ENCODE measurements around the gene TADA2A.

The TADA2A gene

GRCh38 chr17:37485938-37486570, 79.4 kb downstream of the TADA2A start:
- TF ChIP-seq, protein P1, sequence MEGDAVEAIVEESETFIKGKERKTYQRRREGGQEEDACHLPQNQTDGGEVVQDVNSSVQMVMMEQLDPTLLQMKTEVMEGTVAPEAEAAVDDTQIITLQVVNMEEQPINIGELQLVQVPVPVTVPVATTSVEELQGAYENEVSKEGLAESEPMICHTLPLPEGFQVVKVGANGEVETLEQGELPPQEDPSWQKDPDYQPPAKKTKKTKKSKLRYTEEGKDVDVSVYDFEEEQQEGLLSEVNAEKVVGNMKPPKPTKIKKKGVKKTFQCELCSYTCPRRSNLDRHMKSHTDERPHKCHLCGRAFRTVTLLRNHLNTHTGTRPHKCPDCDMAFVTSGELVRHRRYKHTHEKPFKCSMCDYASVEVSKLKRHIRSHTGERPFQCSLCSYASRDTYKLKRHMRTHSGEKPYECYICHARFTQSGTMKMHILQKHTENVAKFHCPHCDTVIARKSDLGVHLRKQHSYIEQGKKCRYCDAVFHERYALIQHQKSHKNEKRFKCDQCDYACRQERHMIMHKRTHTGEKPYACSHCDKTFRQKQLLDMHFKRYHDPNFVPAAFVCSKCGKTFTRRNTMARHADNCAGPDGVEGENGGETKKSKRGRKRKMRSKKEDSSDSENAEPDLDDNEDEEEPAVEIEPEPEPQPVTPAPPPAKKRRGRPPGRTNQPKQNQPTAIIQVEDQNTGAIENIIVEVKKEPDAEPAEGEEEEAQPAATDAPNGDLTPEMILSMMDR (IDR thresholded peaks at IDR 0.05; ENCODE audit: insufficient read depth, low read depth, low read length, missing control alignments): no peak
- no peak for DNase-seq (ENCODE audit: low read depth)
- H3K4me3 ChIP-seq (ENCODE audit: low read depth, low read length): no peak overlapping the region

DNA sequence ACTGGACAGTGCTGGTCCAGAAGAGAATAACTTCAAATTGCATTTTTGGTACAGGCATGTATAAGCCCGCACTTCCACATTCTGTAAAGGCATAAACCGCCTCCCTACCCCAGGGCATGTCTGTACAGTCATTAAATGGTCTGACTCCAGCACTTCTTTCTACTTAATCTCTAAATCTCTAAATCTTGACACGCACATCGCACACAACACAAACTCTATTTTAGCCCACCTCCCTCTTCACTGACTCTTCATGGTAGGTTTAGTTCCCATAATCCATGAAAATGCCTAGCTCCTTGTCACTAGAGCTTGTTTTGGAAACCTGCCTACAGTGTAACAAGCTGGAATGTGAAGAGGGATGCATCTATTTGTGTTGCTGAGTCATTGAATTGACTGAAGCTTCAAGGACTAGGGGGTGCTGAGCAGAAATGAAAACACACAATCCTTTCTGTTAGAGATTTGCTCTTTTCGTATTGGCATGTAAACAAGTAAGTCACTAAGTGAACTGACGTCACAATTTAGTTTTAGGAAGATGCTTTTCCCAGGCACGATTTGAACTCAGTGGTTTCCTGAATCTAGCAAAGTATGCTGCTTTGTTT, 81.4 kb downstream of the TADA2A start:
- TF ChIP-seq, protein P1 (IDR thresholded peaks at IDR 0.05; ENCODE audit: insufficient read depth, low read depth, low read length, missing control alignments): no peak
- peak; percentile 18 for DNase-seq (ENCODE audit: low read depth)
- peak overlapping the region; percentile 97 for H3K4me3 ChIP-seq (ENCODE audit: low read depth, low read length)

DNA sequence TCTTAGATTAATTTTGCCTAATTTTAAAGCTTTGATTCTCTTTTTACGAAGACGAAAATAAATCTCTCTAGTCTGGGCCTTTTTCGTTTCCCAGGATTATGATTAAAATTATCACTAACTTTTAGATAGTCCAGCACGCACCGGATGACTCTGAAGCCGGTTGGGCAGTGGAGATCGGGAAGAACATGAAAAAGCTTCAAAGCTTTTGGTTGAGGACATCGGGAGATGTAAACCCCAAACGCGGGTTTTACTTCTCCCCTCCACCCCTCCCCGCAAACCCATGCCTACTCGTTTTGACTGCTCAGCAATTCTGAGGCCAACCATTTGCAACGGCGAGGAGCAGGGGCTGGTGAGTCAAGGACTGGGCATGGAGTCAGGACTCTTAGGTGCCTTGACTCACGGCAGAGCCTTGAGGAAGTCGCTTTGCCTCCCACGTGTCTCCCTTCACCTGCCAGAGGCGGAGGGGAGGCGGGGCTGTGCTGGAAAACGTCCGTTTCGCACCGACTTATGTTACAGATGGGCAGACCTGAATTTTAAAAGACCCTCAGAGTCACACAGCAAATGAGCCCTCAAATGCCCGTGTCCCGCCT, 82.0 kb downstream of the TADA2A start:
- TF ChIP-seq, protein P1 (IDR thresholded peaks at IDR 0.05; ENCODE audit: insufficient read depth, low read depth, low read length, missing control alignments): no peak
- DNase-seq (ENCODE audit: low read depth): peak; percentile 65
- H3K4me3 ChIP-seq (ENCODE audit: low read depth, low read length): peak overlapping the region; percentile 97

GRCh38 chr17:37489197-37490001, 82.7 kb downstream of the TADA2A start, which contains the start of gene DUSP14:
Gene DUSP14, plus strand, starts transcription at chr17:37489891. Its CDS starts 22,382 bp downstream, at chr17:37512273.
- DNase-seq (ENCODE audit: low read depth): peak; percentile 90
- H3K4me3 ChIP-seq (ENCODE audit: low read depth, low read length): peak within 1 kb of the TSS; percentile 97
- TF ChIP-seq, protein P1 (IDR thresholded peaks at IDR 0.05; ENCODE audit: insufficient read depth, low read depth, low read length, missing control alignments): no peak

DNA sequence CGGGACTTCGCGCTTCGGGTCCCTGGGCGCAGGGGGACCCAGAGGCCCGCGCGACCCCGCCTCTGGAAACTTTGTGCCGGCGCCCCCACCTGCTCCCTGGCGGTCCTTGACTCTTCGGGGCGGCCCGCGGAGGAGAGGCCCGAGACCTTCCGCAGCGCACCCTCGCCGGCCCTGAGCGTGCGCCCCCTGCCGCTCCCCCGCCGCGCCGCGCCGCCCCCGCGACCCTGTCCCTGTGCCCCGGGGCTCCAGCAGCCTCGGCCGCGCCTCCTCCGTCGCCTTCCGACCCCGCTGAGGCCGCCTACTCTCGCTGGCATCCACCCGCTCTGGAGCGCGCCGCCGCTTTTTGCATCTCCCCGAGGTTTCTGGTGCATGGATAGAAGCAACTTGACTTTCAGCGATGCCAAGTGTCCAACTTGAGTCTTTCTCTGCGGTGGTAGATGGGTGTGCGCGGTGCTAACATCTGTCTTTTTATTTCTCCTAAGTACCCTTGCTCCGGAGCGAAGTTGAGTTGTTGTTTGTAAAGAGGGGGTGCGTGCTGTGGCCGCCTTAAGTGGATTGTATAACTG, 83.4 kb downstream of the TADA2A start:
- DNase-seq (ENCODE audit: low read depth): peak; percentile 83
- peak overlapping the region; percentile 92 for H3K4me3 ChIP-seq (ENCODE audit: low read depth, low read length)
- TF ChIP-seq, protein P1 (IDR thresholded peaks at IDR 0.05; ENCODE audit: insufficient read depth, low read depth, low read length, missing control alignments): peak; percentile 54
